Measurements from ENCODE around the gene RPP38. TPM values are rescaled to one million over a fixed set of nuclear protein-coding genes. Genes with fewer than 3 reads are reported as not detected.

RPP38 gene
- polyA plus RNA-seq, 2 of the 4 experiments (the other 2 are of a cell fraction) = 25.5 to 47.5 TPM

GRCh38 chr10:15049533-15049932, 47.6 kb upstream of the RPP38 start:
- no peak overlapping the region for H3K27ac ChIP-seq
- CTCF ChIA-PET = no interaction called here
- TF ChIP-seq HES2 (IDR thresholded peaks at IDR 0.05) (no peak), USF2 (IDR thresholded peaks at IDR 0.05) (no peak), RCOR1 (IDR thresholded peaks at IDR 0.05; ENCODE audit: low read depth, low read length) (no peak), NPAS2 (CRISPR knock-in tag; IDR thresholded peaks at IDR 0.05; ENCODE audit: borderline replicate concordance) (no peak), POLR2AphosphoS2 (conservative IDR thresholded peaks at IDR 0.05; ENCODE audit: low read length) (no peak), MAX (IDR thresholded peaks at IDR 0.05) (no peak), FOSL2 (IDR thresholded peaks at IDR 0.05) (no peak), FOSL2 (CRISPR knock-in tag; IDR thresholded peaks at IDR 0.05) (no peak), CTCF (IDR thresholded peaks at IDR 0.05) (no peak), ESRRA (IDR thresholded peaks at IDR 0.05; ENCODE audit: borderline replicate concordance, low read length) (no peak), MYC (IDR thresholded peaks at IDR 0.05; ENCODE audit: borderline replicate concordance, low read length) (no peak), FOSB (CRISPR knock-in tag; IDR thresholded peaks at IDR 0.05) (no peak), EHF (CRISPR knock-in tag; IDR thresholded peaks at IDR 0.05) (no peak), HEYL (CRISPR knock-in tag; IDR thresholded peaks at IDR 0.05) (no peak), ZC3H11A (IDR thresholded peaks at IDR 0.05) (no peak), BHLHE40 (IDR thresholded peaks at IDR 0.05; ENCODE audit: low read depth, low read length) (no peak), NFE2L2 (conservative IDR thresholded peaks at IDR 0.05; ENCODE audit: low read length) (no peak), RNF2 (IDR thresholded peaks at IDR 0.05; ENCODE audit: borderline replicate concordance, low read depth) (no peak)
- H3K4me3 ChIP-seq = no peak overlapping the region
- H3K9me3 ChIP-seq = no peaks in the 10 kb centered on the region
- FAIRE-seq (no peak), ATAC-seq (no peak), DNase-seq (ENCODE audit: low read depth in 1 of 2, low spot score in 1 of 2) (no peak)
- POLR2A ChIA-PET = no interaction called here
- H3K4me2 ChIP-seq = no peak overlapping the region
- H3K4me1 ChIP-seq = no peaks in the 10 kb centered on the region

- H3K4me3 ChIP-seq = no peak overlapping the region
- H3K27ac ChIP-seq = no peak overlapping the region
- H3K4me1 ChIP-seq = no peaks in the 10 kb centered on the region
- CTCF ChIA-PET = interaction anchor here (0.9 kb wide), 1 partner anchor 18 kb away, joined by 3 read pairs; no protein-coding TSS in a partner anchor
- TF ChIP-seq EHF (CRISPR knock-in tag; IDR thresholded peaks at IDR 0.05) = no peak
- TF ChIP-seq RFX5 (IDR thresholded peaks at IDR 0.05) = no peak
- no peak for TF ChIP-seq PBX3 (IDR thresholded peaks at IDR 0.05)
- no peak for TF ChIP-seq CBX8 (IDR thresholded peaks at IDR 0.05)
- TF ChIP-seq E2F6 (IDR thresholded peaks at IDR 0.05; ENCODE audit: borderline replicate concordance, low read depth) = no peak
- TF ChIP-seq FOSL2 (IDR thresholded peaks at IDR 0.05) = no peak
- no peak for TF ChIP-seq FOSL2 (CRISPR knock-in tag; IDR thresholded peaks at IDR 0.05)
- no peak for TF ChIP-seq HOXB13 (CRISPR knock-in tag; IDR thresholded peaks at IDR 0.05; ENCODE audit: low read depth)
- no peak for TF ChIP-seq CHD4 (IDR thresholded peaks at IDR 0.05; ENCODE audit: borderline replicate concordance)
- TF ChIP-seq SREBF2 (IDR thresholded peaks at IDR 0.05) = no peak
- TF ChIP-seq CHD2 (IDR thresholded peaks at IDR 0.05; ENCODE audit: low read length, partially characterized antibody) = no peak
- no peak for TF ChIP-seq REST (IDR thresholded peaks at IDR 0.05)
- POLR2A ChIA-PET = no interaction called here
- no peak for DNase-seq (ENCODE audit: low read depth in 1 of 2, low spot score in 1 of 2)
- no peak overlapping the region for H3K4me2 ChIP-seq
- H3K9me3 ChIP-seq = no peaks in the 10 kb centered on the region
- WGBS (ENCODE audit: missing lambda C conversion rate) = 85% methylated on average over 7 of the region's 7 CpGs
- ATAC-seq = no peak
- FAIRE-seq = no peak
Observed at GRCh38 chr10:15052121-15052520, 45.0 kb upstream of the RPP38 start.

All from A549 (cell line).